ENCODE measurements around the gene FBN3. TPM values are rescaled to one million over a fixed set of nuclear protein-coding genes. Genes with fewer than 3 reads are reported as not detected.

Gene FBN3
- total RNA-seq, 4 donors from 2014 or later, result not detected

DNA sequence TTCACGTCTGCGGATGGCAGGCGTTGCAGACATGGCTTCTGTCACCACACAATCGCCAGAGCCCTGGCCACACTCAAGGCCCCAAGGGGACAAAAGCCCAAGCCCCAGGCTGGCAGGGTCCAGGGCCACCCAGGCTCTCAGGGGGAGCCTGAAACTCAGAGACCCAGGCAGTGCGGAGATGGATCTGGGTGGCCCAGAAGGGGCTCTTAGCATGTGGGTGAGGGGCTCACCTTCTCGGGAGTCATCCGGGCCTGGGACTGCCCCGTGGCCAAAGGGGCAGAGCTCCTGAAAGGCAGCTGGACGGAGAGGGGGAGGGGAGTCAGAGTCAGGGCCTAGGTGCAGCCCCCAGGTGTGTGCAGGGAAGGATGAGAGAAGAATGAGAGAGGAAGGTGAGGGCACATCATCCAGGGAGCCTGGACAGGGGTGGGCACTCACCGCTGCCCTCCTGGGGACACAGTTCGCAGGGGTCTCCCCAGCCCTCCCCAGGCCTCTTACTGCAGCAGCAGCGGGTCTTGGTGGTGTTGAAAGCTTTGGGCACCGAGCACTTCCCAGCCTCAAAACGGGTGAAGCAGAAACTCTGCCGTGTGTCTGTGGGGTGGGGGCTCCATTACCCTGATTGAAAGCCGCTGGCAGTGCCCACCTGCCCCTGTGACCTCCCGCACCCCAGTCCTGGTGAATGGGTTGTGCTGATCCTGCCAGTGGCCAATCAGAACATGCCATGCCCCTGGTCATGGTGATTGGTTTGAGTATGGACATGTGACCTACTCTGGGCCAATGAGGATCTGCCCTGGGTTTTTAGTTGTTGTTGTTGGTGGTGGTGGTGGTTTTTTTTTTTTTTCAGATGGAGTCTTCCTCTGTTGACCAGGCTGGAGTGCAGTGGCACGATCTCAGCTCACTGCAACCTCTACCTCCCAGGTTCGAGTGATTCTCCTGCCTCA lies 59.5 kb downstream of the FBN3 start:
- TF ChIP-seq, protein P1, sequence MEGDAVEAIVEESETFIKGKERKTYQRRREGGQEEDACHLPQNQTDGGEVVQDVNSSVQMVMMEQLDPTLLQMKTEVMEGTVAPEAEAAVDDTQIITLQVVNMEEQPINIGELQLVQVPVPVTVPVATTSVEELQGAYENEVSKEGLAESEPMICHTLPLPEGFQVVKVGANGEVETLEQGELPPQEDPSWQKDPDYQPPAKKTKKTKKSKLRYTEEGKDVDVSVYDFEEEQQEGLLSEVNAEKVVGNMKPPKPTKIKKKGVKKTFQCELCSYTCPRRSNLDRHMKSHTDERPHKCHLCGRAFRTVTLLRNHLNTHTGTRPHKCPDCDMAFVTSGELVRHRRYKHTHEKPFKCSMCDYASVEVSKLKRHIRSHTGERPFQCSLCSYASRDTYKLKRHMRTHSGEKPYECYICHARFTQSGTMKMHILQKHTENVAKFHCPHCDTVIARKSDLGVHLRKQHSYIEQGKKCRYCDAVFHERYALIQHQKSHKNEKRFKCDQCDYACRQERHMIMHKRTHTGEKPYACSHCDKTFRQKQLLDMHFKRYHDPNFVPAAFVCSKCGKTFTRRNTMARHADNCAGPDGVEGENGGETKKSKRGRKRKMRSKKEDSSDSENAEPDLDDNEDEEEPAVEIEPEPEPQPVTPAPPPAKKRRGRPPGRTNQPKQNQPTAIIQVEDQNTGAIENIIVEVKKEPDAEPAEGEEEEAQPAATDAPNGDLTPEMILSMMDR (IDR thresholded peaks at IDR 0.05), result no peak
- ATAC-seq (ENCODE audit: low FRiP score) (no peak), DNase-seq (ENCODE audit: low spot score) (no peak)

DNA sequence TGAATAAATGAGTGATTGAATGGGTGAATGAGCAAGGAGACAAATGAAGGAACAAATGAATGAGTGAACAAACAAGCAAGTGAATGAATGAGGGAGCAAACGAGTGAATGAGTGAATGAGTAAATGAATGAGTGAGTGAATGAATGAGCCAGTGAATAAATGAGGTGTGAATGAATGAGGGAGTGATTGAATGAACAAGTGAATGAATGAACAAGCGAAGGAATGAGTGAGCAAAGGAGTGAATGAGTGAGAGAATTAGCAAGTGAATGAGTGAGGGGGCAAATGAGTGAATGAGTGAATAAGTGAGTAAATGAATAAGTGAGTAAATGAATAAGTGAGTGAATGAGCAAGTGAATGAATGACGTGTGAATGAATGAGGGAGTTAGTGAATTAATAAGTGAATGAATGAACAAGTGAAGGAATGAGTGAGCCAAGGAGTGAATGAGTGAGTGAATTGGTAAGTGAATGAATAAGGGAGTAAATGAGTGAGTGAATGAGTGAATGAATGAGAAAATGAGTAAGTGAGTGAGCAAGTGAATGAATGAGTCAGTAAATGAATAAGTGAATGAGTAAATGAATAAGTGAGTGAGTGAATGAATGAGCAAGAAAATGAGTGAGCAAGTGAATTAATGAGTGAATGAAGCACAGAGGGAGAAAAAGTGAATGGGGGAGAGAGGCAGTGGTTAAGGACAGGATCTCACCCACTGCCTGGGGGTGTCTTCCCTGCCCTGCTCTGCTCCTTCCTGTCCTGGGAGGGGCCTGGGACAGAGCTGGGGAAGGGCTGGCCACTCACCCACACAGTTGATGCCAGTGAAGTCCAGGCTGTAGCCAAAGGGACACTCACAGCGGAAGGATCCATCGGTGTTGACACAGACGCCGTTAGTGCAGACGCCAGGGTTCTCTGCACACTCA lies 60.4 kb downstream of the FBN3 start:
- TF ChIP-seq, protein P1 (IDR thresholded peaks at IDR 0.05), result no peak
- DNase-seq (ENCODE audit: low spot score) (no peak), ATAC-seq (ENCODE audit: low FRiP score) (no peak)

DNA sequence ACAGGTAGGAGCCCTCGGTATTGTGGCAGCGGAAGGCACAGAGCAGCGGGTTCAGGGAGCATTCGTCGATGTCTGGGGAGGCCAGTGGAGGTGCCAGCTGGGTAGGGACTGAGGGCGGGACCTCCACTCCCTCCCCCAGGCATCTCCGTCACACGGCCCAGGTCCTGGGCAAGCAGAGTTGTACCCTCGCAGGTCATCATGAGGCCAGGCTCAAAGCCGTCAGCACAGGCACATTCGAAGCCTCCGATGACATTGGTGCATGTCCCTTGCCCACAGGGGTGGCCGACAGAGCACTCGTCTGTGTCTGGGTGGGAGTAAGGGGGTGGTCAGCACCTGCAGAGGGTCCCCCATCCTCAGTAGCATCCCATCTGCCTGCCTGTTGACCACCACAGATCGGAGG lies 61.5 kb downstream of the FBN3 start:
- TF ChIP-seq, protein P1 (IDR thresholded peaks at IDR 0.05), result no peak
- ATAC-seq (ENCODE audit: low FRiP score) (no peak), DNase-seq (ENCODE audit: low spot score) (no peak)

DNA sequence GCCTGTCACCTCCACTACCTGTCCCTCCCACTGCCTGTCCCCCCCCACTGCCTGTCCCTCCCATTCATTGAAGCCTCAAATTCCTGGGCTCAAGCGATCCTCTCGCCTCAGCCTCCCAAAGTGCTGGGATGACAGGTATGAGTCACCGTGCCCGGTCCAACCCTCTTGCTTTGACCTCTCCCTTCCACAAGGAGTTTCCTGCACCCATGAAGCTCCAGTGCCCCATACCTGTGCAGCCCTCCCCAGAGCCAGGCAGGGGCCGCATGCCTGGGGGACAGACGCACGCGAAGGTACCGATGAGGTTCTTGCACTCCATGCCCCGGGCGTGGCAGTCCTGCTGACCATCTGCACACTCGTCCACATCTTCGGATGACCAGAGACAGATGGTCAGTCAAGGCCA lies 62.5 kb downstream of the FBN3 start:
- ATAC-seq (ENCODE audit: low FRiP score) (no peak), DNase-seq (ENCODE audit: low spot score) (no peak)
- TF ChIP-seq, protein P1 (IDR thresholded peaks at IDR 0.05), result no peak

DNA sequence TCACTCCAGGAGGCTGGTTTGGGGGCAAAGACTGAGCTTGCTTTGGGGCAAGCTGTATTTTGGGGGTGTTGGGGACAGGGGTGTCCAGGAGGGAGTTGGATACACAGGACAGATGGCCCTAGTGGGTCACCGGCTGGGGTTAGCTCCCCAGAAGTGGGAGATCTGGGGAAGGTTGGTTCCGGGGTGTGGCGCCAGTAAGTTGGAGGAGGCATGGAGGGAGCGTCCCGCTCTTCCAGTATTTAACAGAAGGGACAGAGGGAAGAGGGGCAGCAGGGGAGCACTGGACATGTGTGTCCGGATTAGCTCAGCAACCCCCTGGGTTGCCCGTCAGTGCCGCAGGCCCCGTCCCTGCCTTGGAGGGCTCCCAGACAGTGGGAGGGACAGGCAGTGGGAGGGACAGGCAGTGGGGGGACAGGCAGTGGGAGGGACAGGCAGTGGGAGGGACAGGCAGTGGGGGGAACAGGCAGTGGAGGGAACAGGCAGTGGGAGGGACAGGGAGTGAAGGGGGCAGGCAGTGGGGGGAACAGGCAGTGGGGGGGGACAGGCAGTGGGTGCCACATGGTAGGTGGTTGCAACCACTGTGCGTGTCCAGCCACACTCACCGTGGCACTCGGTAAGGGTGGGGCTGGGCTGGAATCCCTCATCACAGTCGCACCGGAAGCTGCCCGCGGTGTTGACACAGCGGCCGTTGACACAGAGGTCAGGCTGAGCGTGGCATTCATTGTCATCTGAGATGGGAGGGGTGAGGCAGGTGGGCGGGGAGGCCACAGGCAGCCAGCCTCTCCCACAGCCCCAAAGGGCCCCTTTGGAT lies 63.6 kb downstream of the FBN3 start:
- no peak for DNase-seq (ENCODE audit: low spot score)
- TF ChIP-seq, protein P1 (IDR thresholded peaks at IDR 0.05), result no peak
- no peak for ATAC-seq (ENCODE audit: low FRiP score)

DNA sequence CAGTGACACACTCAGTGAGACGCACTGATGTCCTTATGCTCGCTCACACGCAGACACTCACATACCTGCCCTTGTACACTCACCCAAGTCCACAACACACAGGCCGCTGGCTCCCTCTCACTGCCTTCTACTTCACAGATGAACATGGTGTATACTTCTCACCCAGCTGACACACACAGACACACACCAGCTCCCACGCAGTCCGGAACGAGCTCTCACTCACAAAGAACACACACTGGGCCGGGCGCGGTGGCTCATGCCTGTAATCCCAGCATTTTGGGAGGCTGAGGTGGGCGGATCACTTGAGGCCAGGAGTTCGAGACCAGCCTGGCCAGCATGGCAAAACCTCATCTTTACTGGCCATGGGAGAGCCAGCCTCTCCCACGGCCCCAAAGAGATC lies 65.2 kb downstream of the FBN3 start:
- TF ChIP-seq, protein P1 (IDR thresholded peaks at IDR 0.05), result no peak
- ATAC-seq (ENCODE audit: low FRiP score) (no peak), DNase-seq (ENCODE audit: low spot score) (no peak)

All from omental fat pad (tissue), 4 donors.